ENCODE data around the gene RUNX2.

Gene RUNX2

GRCh38 chr6:45686841-45687569 lies 358.9 kb downstream of the RUNX2 start:
- Histone ChIP-seq H4K20me1 (ENCODE audit: insufficient read depth, low read length) (no peaks in the 10 kb centered on the region), H3K4me3 (ENCODE audit: low read depth, low read length, poor library complexity, severe bottlenecking) (no peak overlapping the region), H3K4me1 (ENCODE audit: insufficient read depth, low read length, severe bottlenecking) (no peaks in the 10 kb centered on the region), H3K79me2 (ENCODE audit: insufficient read depth, low read length) (no peaks in the 10 kb centered on the region), H3F3A (ENCODE audit: insufficient read depth, low read length) (no peaks in the 10 kb centered on the region), H3K4me2 (ENCODE audit: low read length) (no peak overlapping the region), H3K9me2 (ENCODE audit: low read depth, low read length) (no peaks in the 10 kb centered on the region), H3K36me3 (ENCODE audit: insufficient read depth, low read length) (no peaks in the 10 kb centered on the region), H3K27ac (ENCODE audit: low read depth, low read length, poor library complexity, severe bottlenecking) (no peak overlapping the region), H2AFZ (ENCODE audit: low read length) (no peak overlapping the region), H3K9me3 (ENCODE audit: low read length) (peaks cover 4% of the 10 kb centered on the region; the same call in 1 of the 2 replicates), H3K9ac (ENCODE audit: low read length) (no peak overlapping the region), H3K27me3 (ENCODE audit: insufficient read depth, low read length) (no peaks in the 10 kb centered on the region)
- TF ChIP-seq CTCF (IDR thresholded peaks at IDR 0.05; ENCODE audit: low read length): no peak
- no peak for TF ChIP-seq EZH2 (IDR thresholded peaks at IDR 0.05; ENCODE audit: borderline replicate concordance, low read length)

GRCh38 chr6:45687570-45687969 lies 359.4 kb downstream of the RUNX2 start:
- H3K9me3 ChIP-seq (ENCODE audit: low read length): peaks cover 4% of the 10 kb centered on the region; the same call in 1 of the 2 replicates
- H3K27ac ChIP-seq (ENCODE audit: low read depth, low read length, poor library complexity, severe bottlenecking): no peak overlapping the region
- H3K9ac ChIP-seq (ENCODE audit: low read length): no peak overlapping the region
- no peaks in the 10 kb centered on the region for H3F3A ChIP-seq (ENCODE audit: insufficient read depth, low read length)
- H3K4me2 ChIP-seq (ENCODE audit: low read length): no peak overlapping the region
- no peaks in the 10 kb centered on the region for H4K20me1 ChIP-seq (ENCODE audit: insufficient read depth, low read length)
- no peaks in the 10 kb centered on the region for H3K9me2 ChIP-seq (ENCODE audit: low read depth, low read length)
- H3K27me3 ChIP-seq (ENCODE audit: insufficient read depth, low read length): no peaks in the 10 kb centered on the region
- no peak overlapping the region for H2AFZ ChIP-seq (ENCODE audit: low read length)
- H3K4me3 ChIP-seq (ENCODE audit: low read depth, low read length, poor library complexity, severe bottlenecking): no peak overlapping the region
- no peaks in the 10 kb centered on the region for H3K4me1 ChIP-seq (ENCODE audit: insufficient read depth, low read length, severe bottlenecking)
- TF ChIP-seq EZH2 (IDR thresholded peaks at IDR 0.05; ENCODE audit: borderline replicate concordance, low read length) (no peak), CTCF (IDR thresholded peaks at IDR 0.05; ENCODE audit: low read length) (no peak)
- no peaks in the 10 kb centered on the region for H3K79me2 ChIP-seq (ENCODE audit: insufficient read depth, low read length)
- H3K36me3 ChIP-seq (ENCODE audit: insufficient read depth, low read length): no peaks in the 10 kb centered on the region

GRCh38 chr6:45688180-45688579 lies 360.1 kb downstream of the RUNX2 start:
- TF ChIP-seq EZH2 (IDR thresholded peaks at IDR 0.05; ENCODE audit: borderline replicate concordance, low read length) (no peak), CTCF (IDR thresholded peaks at IDR 0.05; ENCODE audit: low read length) (no peak)
- H2AFZ ChIP-seq (ENCODE audit: low read length): no peak overlapping the region
- no peaks in the 10 kb centered on the region for H3K36me3 ChIP-seq (ENCODE audit: insufficient read depth, low read length)
- H3F3A ChIP-seq (ENCODE audit: insufficient read depth, low read length): no peaks in the 10 kb centered on the region
- H3K9ac ChIP-seq (ENCODE audit: low read length): no peak overlapping the region
- H3K4me3 ChIP-seq (ENCODE audit: low read depth, low read length, poor library complexity, severe bottlenecking): no peak overlapping the region
- no peaks in the 10 kb centered on the region for H3K27me3 ChIP-seq (ENCODE audit: insufficient read depth, low read length)
- H3K9me3 ChIP-seq (ENCODE audit: low read length): peaks cover under 1% of the 10 kb centered on the region; the same call in 1 of the 2 replicates
- no peaks in the 10 kb centered on the region for H3K4me1 ChIP-seq (ENCODE audit: insufficient read depth, low read length, severe bottlenecking)
- H3K27ac ChIP-seq (ENCODE audit: low read depth, low read length, poor library complexity, severe bottlenecking): no peak overlapping the region
- no peaks in the 10 kb centered on the region for H4K20me1 ChIP-seq (ENCODE audit: insufficient read depth, low read length)
- no peaks in the 10 kb centered on the region for H3K9me2 ChIP-seq (ENCODE audit: low read depth, low read length)
- no peak overlapping the region for H3K4me2 ChIP-seq (ENCODE audit: low read length)
- H3K79me2 ChIP-seq (ENCODE audit: insufficient read depth, low read length): no peaks in the 10 kb centered on the region

All from OCI-LY1 (cell line).